Measurements from ENCODE around the gene BLMH. TPM values are rescaled to one million over a fixed set of nuclear protein-coding genes. Genes with fewer than 3 reads are reported as not detected.

The BLMH gene
- total RNA-seq, 1 donor: 39.8 TPM

- Histone ChIP-seq H3K79me2 (ENCODE audit: insufficient read depth, low read length) (no peaks in the 10 kb centered on the region), H3K9me3 (ENCODE audit: low read depth, low read length) (no peaks in the 10 kb centered on the region), H3K4me3 (ENCODE audit: insufficient read depth, low read length) (no peak overlapping the region), H2AFZ (ENCODE audit: low read length) (no peak overlapping the region), H3K27me3 (ENCODE audit: insufficient read depth, low read length) (peaks cover 65% of the 10 kb centered on the region), H4K20me1 (ENCODE audit: insufficient read depth, low read length) (no peaks in the 10 kb centered on the region), H3K27ac (ENCODE audit: low read depth, low read length) (no peak overlapping the region), H3K36me3 (ENCODE audit: insufficient read depth, low read length) (no peaks in the 10 kb centered on the region), H3K4me2 (ENCODE audit: insufficient read depth, low read length) (no peak overlapping the region), H3K4me1 (ENCODE audit: insufficient read depth, low read length) (no peaks in the 10 kb centered on the region)
- TF ChIP-seq CTCF (IDR thresholded peaks at IDR 0.05; ENCODE audit: extremely low read depth, low read depth, low read length): no peak
- no peak for DNase-seq (ENCODE audit: insufficient read length, low spot score, missing footprints)
Observed at GRCh38 chr17:30229012-30229411, 62.7 kb downstream of the BLMH start.

- Histone ChIP-seq H3K27ac (ENCODE audit: low read depth, low read length) (no peak overlapping the region), H3K79me2 (ENCODE audit: insufficient read depth, low read length) (no peaks in the 10 kb centered on the region), H3K4me1 (ENCODE audit: insufficient read depth, low read length) (no peaks in the 10 kb centered on the region), H3K4me3 (ENCODE audit: insufficient read depth, low read length) (no peak overlapping the region), H4K20me1 (ENCODE audit: insufficient read depth, low read length) (no peaks in the 10 kb centered on the region), H3K4me2 (ENCODE audit: insufficient read depth, low read length) (no peak overlapping the region), H3K27me3 (ENCODE audit: insufficient read depth, low read length) (peaks cover 55% of the 10 kb centered on the region), H3K36me3 (ENCODE audit: insufficient read depth, low read length) (no peaks in the 10 kb centered on the region), H2AFZ (ENCODE audit: low read length) (no peak overlapping the region), H3K9me3 (ENCODE audit: low read depth, low read length) (no peaks in the 10 kb centered on the region)
- no peak for TF ChIP-seq CTCF (IDR thresholded peaks at IDR 0.05; ENCODE audit: extremely low read depth, low read depth, low read length)
- no peak for DNase-seq (ENCODE audit: insufficient read length, low spot score, missing footprints)
Observed at GRCh38 chr17:30228011-30228410, 63.7 kb downstream of the BLMH start.

- Histone ChIP-seq H3K27ac (ENCODE audit: low read depth, low read length) (no peak overlapping the region), H3K4me3 (ENCODE audit: insufficient read depth, low read length) (no peak overlapping the region), H3K9me3 (ENCODE audit: low read depth, low read length) (no peaks in the 10 kb centered on the region), H3K79me2 (ENCODE audit: insufficient read depth, low read length) (no peaks in the 10 kb centered on the region), H3K36me3 (ENCODE audit: insufficient read depth, low read length) (no peaks in the 10 kb centered on the region), H4K20me1 (ENCODE audit: insufficient read depth, low read length) (no peaks in the 10 kb centered on the region), H2AFZ (ENCODE audit: low read length) (no peak overlapping the region), H3K4me1 (ENCODE audit: insufficient read depth, low read length) (no peaks in the 10 kb centered on the region), H3K27me3 (ENCODE audit: insufficient read depth, low read length) (peaks cover 44% of the 10 kb centered on the region), H3K4me2 (ENCODE audit: insufficient read depth, low read length) (no peak overlapping the region)
- no peak for TF ChIP-seq CTCF (IDR thresholded peaks at IDR 0.05; ENCODE audit: extremely low read depth, low read depth, low read length)
- DNase-seq (ENCODE audit: insufficient read length, low spot score, missing footprints): peak; percentile 42
Observed at GRCh38 chr17:30226878-30227277, 64.9 kb downstream of the BLMH start.

GRCh38 chr17:30225919-30226553 lies 65.7 kb downstream of the BLMH start:
- Histone ChIP-seq H3K9me3 (ENCODE audit: low read depth, low read length) (no peaks in the 10 kb centered on the region), H3K27ac (ENCODE audit: low read depth, low read length) (no peak overlapping the region), H4K20me1 (ENCODE audit: insufficient read depth, low read length) (no peaks in the 10 kb centered on the region), H3K4me3 (ENCODE audit: insufficient read depth, low read length) (no peak overlapping the region), H3K27me3 (ENCODE audit: insufficient read depth, low read length) (peaks cover 41% of the 10 kb centered on the region), H3K79me2 (ENCODE audit: insufficient read depth, low read length) (no peaks in the 10 kb centered on the region), H3K4me2 (ENCODE audit: insufficient read depth, low read length) (no peak overlapping the region), H3K4me1 (ENCODE audit: insufficient read depth, low read length) (no peaks in the 10 kb centered on the region), H2AFZ (ENCODE audit: low read length) (no peak overlapping the region), H3K36me3 (ENCODE audit: insufficient read depth, low read length) (no peaks in the 10 kb centered on the region)
- DNase-seq (ENCODE audit: insufficient read length, low spot score, missing footprints): no peak
- no peak for TF ChIP-seq CTCF (IDR thresholded peaks at IDR 0.05; ENCODE audit: extremely low read depth, low read depth, low read length)

Data from osteoblast (primary cell).